RKO (cell line): ENCODE data around the gene SMIM26.

Experiments
- DNase-seq: peaks from one replicate; pipeline ENCODE4 v3.0.0-alpha.2; 2016; ENCODE audit warnings: low spot score

The SMIM26 gene

GRCh38 chr20:18585134-18585533 is 17.9 kb downstream of the SMIM26 start:
- DNase-seq, result peak; percentile 83

- peak; percentile 91 for DNase-seq
Observed at GRCh38 chr20:18587665-18588573, 20.7 kb downstream of the SMIM26 start, which contains the start of gene DTD1. DTD1 (plus strand) TSS chr20:18588054; CDS start chr20:18588073, 19 bp downstream.

- DNase-seq, result no peak
Observed at GRCh38 chr20:18588574-18588933, 21.3 kb downstream of the SMIM26 start.

- DNase-seq, result peak; percentile 24
Observed at GRCh38 chr20:18589941-18590674, 22.9 kb downstream of the SMIM26 start.

GRCh38 chr20:18596270-18596669 is 29.0 kb downstream of the SMIM26 start:
- no peak for DNase-seq

GRCh38 chr20:18609741-18610140 is 42.5 kb downstream of the SMIM26 start:
- DNase-seq, result no peak

GRCh38 chr20:18611492-18611891 is 44.3 kb downstream of the SMIM26 start:
- no peak for DNase-seq

GRCh38 chr20:18613553-18613952 is 46.3 kb downstream of the SMIM26 start:
- peak; percentile 69 for DNase-seq

GRCh38 chr20:18614244-18614643 is 47.0 kb downstream of the SMIM26 start:
- no peak for DNase-seq

GRCh38 chr20:18615020-18615650 is 47.9 kb downstream of the SMIM26 start:
- DNase-seq, result no peak
